Adrenal gland (tissue), 5 donors: ENCODE results near the gene OPCML.

Experiments used
- POLR2A ChIP-seq, 2 donors: fragments of 450-650 bp; IDR thresholded peaks; one replicate each; pipeline ENCODE4 v1.6.1; 2017; ENCODE audit warnings: antibody characterized with exemption in 2 of 2, mild to moderate bottlenecking in 2 of 2, moderate library complexity in 1 of 2
- TF ChIP-seq, protein P1 (sequence below), 6 experiments: fragments of 450-650 bp in 4 of 6; fragments of 200-600 bp in 2 of 6; sonication (generic) in 1 of 6; IDR thresholded peaks; 1 replicate in 5 of 6; 2 replicates in 1 of 6; pipeline versions ENCODE4 v1.5.1 to v1.8.0; 2016 to 2021; ENCODE audit warnings: antibody characterized with exemption in 6 of 6, mild to moderate bottlenecking in 2 of 6, moderate library complexity in 1 of 6
- donor health status: DM: no; HTN: no; CAD: no.

DNA sequence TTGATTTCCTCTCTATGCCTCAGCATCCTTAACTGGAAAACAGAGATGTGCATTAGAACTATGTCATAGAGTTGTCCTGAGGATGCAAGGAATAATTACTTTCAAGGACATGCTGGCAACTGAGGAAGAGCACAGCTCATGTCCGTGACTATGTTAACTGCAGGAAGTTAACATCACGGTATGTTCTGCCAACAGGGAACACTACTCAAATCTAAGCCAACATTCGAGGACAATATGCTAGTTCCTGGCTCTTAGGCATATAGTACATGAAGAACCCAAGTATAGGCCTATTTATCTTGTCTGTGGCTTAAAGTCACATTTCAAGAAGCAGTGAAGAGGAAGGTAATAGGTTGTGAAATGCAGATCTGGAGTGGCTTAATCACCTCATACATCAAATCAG, 1032.6 kb downstream of the OPCML start:
- TF ChIP-seq, protein P1, sequence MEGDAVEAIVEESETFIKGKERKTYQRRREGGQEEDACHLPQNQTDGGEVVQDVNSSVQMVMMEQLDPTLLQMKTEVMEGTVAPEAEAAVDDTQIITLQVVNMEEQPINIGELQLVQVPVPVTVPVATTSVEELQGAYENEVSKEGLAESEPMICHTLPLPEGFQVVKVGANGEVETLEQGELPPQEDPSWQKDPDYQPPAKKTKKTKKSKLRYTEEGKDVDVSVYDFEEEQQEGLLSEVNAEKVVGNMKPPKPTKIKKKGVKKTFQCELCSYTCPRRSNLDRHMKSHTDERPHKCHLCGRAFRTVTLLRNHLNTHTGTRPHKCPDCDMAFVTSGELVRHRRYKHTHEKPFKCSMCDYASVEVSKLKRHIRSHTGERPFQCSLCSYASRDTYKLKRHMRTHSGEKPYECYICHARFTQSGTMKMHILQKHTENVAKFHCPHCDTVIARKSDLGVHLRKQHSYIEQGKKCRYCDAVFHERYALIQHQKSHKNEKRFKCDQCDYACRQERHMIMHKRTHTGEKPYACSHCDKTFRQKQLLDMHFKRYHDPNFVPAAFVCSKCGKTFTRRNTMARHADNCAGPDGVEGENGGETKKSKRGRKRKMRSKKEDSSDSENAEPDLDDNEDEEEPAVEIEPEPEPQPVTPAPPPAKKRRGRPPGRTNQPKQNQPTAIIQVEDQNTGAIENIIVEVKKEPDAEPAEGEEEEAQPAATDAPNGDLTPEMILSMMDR (IDR thresholded peaks at IDR 0.05): no peak
- TF ChIP-seq POLR2A (IDR thresholded peaks at IDR 0.05): no peak
